Measurements from ENCODE around the gene NCR3LG1.

The NCR3LG1 gene

DNA sequence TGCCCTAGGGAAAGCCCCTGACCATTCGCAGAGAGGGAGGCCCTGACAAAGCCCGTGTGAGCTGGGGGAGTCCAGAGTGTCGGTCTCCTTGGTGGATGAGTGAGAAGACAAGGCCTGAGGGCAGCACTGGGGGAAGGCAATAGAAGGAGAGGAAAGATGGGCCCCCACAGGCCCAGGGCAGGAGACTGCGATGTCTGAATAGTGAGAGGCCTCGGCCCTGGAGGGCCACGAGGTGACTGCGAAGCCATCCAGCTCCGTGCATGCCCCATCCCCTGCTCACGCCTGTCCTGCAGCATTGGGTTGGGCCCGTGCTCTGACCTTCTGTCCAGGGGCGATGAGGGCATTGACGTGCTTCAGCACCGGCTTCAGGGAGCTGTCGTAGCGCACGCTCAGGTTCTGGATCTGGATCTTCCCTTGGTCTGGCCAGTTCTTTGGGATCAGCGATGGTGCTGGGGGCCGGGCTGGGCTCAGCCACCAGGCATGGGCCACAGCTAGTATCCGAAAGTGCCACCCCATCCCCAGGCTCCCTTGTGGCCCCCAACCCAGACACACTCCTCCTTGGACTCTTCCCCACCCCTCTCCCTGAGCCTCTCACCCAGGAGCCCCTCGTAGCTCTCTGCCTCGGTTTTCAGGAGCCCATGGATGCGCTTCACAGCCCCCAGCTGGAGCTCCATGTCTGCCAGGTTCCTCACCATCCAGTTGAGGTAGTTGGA, 45.2 kb downstream of the NCR3LG1 start:
- H3K36me3 ChIP-seq (ENCODE audit: control insufficient read depth, low read length), result no peaks in the 10 kb centered on the region
- H3K27ac ChIP-seq (ENCODE audit: low read depth, low read length), result no peak overlapping the region
- H3K4me1 ChIP-seq (ENCODE audit: control insufficient read depth, low read length), result peaks cover 36% of the 10 kb centered on the region
- no peaks in the 10 kb centered on the region for H4K20me1 ChIP-seq (ENCODE audit: control insufficient read depth, insufficient read depth, low read depth, low read length)
- TF ChIP-seq, protein P1, sequence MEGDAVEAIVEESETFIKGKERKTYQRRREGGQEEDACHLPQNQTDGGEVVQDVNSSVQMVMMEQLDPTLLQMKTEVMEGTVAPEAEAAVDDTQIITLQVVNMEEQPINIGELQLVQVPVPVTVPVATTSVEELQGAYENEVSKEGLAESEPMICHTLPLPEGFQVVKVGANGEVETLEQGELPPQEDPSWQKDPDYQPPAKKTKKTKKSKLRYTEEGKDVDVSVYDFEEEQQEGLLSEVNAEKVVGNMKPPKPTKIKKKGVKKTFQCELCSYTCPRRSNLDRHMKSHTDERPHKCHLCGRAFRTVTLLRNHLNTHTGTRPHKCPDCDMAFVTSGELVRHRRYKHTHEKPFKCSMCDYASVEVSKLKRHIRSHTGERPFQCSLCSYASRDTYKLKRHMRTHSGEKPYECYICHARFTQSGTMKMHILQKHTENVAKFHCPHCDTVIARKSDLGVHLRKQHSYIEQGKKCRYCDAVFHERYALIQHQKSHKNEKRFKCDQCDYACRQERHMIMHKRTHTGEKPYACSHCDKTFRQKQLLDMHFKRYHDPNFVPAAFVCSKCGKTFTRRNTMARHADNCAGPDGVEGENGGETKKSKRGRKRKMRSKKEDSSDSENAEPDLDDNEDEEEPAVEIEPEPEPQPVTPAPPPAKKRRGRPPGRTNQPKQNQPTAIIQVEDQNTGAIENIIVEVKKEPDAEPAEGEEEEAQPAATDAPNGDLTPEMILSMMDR (IDR thresholded peaks at IDR 0.05; ENCODE audit: low read depth, low read length, poor library complexity, severe bottlenecking), result no peak
- no peak for TF ChIP-seq EZH2phosphoT487 (IDR thresholded peaks at IDR 0.05; ENCODE audit: borderline replicate concordance, low read length)
- H3K27me3 ChIP-seq (ENCODE audit: control insufficient read depth, low read length), result no peaks in the 10 kb centered on the region
- no peak overlapping the region for H3K4me3 ChIP-seq (ENCODE audit: low read length)
- H3K4me2 ChIP-seq (ENCODE audit: low read length), result no peak overlapping the region
- H3K9me3 ChIP-seq (ENCODE audit: control insufficient read depth, insufficient read depth, low read length), result no peaks in the 10 kb centered on the region
- H3F3A ChIP-seq (ENCODE audit: control insufficient read depth, insufficient read depth), result 0 out of 2 replicates have a peak, but pooled peaks cover 4% of the 10 kb centered on the region
- H3K79me2 ChIP-seq (ENCODE audit: control insufficient read depth, low read length), result no peaks in the 10 kb centered on the region
- no peaks in the 10 kb centered on the region for H3K9me2 ChIP-seq (replicated peaks; ENCODE audit: control insufficient read depth, low read length)

DNA sequence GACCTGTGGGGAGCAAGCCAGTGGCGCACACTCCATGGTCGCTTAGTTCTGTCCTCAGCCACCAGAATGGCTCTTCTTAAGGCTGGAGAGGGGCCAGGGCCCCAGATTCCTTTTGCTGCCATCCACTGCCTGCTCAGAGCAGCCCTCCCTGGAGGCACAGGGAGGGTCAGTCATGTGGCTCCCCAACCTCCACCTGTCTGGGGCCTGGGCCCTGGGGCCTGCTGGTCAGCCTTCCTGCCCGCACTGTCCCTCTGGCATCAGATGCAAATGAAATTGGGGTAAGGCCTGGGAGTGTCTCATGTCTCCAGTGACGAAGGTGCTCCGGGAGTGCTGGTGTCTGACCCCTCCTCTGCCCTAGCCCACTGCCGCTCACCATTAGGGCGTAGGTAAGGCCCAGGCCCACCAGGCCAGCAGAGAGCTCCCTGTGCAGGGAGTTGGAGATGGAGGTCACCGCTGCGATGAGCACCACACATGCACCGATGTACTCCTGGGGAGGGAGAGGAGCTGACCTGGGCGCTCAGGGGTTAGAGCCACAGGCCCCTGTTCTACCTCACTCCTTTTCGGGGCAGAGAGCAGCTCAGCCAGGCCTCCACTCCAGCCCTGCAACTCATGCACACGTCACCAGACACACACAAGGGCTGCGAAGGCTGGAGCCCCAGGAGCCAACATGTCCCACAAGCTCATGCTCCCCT, 45.9 kb downstream of the NCR3LG1 start:
- Histone ChIP-seq H3K9me3 (ENCODE audit: control insufficient read depth, insufficient read depth, low read length) (no peaks in the 10 kb centered on the region), H3K79me2 (ENCODE audit: control insufficient read depth, low read length) (no peaks in the 10 kb centered on the region), H3K4me2 (ENCODE audit: low read length) (no peak overlapping the region), H3K4me3 (ENCODE audit: low read length) (no peak overlapping the region), H3K27ac (ENCODE audit: low read depth, low read length) (no peak overlapping the region), H3K27me3 (ENCODE audit: control insufficient read depth, low read length) (no peaks in the 10 kb centered on the region), H3K9me2 (replicated peaks; ENCODE audit: control insufficient read depth, low read length) (no peaks in the 10 kb centered on the region), H3K4me1 (ENCODE audit: control insufficient read depth, low read length) (peaks cover 29% of the 10 kb centered on the region), H4K20me1 (ENCODE audit: control insufficient read depth, insufficient read depth, low read depth, low read length) (no peaks in the 10 kb centered on the region), H3F3A (ENCODE audit: control insufficient read depth, insufficient read depth) (0 out of 2 replicates have a peak, but pooled peaks cover 3% of the 10 kb centered on the region), H3K36me3 (ENCODE audit: control insufficient read depth, low read length) (no peaks in the 10 kb centered on the region)
- TF ChIP-seq, protein P1 (IDR thresholded peaks at IDR 0.05; ENCODE audit: low read depth, low read length, poor library complexity, severe bottlenecking), result no peak
- no peak for TF ChIP-seq EZH2phosphoT487 (IDR thresholded peaks at IDR 0.05; ENCODE audit: borderline replicate concordance, low read length)

DNA sequence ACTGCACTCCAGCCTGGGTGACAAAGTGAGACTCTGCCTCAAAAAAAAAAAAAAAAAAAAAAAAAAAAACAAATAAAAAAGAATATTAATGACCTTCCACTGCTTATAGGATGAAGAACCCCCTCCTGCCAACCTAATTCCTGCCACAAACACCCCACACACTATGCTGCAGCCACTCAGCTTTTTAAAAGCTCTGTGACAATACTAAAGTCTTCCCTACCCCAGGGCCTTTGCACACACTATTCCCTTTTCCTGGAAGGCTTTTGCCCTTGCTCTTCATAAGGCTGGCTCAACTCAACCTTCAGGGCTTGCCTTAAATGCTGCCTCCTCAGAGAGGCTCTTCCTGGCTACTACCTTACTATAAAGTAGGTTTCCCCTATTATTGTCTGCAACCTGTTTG, 47.6 kb downstream of the NCR3LG1 start:
- Histone ChIP-seq H3K9me3 (ENCODE audit: control insufficient read depth, insufficient read depth, low read length) (no peaks in the 10 kb centered on the region), H3K9me2 (replicated peaks; ENCODE audit: control insufficient read depth, low read length) (no peaks in the 10 kb centered on the region), H3K36me3 (ENCODE audit: control insufficient read depth, low read length) (no peaks in the 10 kb centered on the region), H3K27ac (ENCODE audit: low read depth, low read length) (no peak overlapping the region), H3K4me3 (ENCODE audit: low read length) (no peak overlapping the region), H3K27me3 (ENCODE audit: control insufficient read depth, low read length) (no peaks in the 10 kb centered on the region), H4K20me1 (ENCODE audit: control insufficient read depth, insufficient read depth, low read depth, low read length) (no peaks in the 10 kb centered on the region), H3K4me1 (ENCODE audit: control insufficient read depth, low read length) (peaks cover 22% of the 10 kb centered on the region), H3F3A (ENCODE audit: control insufficient read depth, insufficient read depth) (no peaks in the 10 kb centered on the region), H3K79me2 (ENCODE audit: control insufficient read depth, low read length) (no peaks in the 10 kb centered on the region), H3K4me2 (ENCODE audit: low read length) (no peak overlapping the region)
- TF ChIP-seq EZH2phosphoT487 (IDR thresholded peaks at IDR 0.05; ENCODE audit: borderline replicate concordance, low read length), result no peak
- TF ChIP-seq, protein P1 (IDR thresholded peaks at IDR 0.05; ENCODE audit: low read depth, low read length, poor library complexity, severe bottlenecking), result no peak
